IPS-11a (cell line): ENCODE results near the gene ABRACL.
"Not testable (repeated sequence)": the region's sequence is repeated elsewhere in the genome, so short reads cannot be mapped to it uniquely, and the experiment has no call there.

ENCODE experiments used
- H3K4me3 ChIP-seq: one replicate; pipeline ENCODE4 v1.5.1; 2013; ENCODE audit warnings: low read depth, low read length, control low read depth

The ABRACL gene

DNA sequence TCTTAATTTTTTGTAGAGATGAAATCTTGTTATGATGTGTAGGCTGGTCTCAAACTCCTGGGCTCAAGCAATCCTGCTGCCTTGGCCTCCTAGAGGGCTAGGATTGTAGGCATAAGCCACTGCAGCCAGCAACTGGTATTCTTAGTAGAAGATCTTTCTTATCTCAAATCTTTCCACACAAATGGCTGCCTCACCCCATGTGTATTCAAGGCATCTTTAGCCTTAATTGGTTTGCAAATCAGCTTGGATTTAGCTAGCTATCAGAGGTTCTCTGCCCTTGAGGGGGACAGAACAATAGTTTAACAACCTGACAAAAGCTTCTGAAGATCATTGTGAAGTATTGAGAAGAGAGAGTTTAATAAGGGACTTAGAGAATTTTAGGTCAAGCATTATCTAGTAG is 17.9 kb upstream of the ABRACL start:
- H3K4me3 ChIP-seq, result no peak overlapping the region

DNA sequence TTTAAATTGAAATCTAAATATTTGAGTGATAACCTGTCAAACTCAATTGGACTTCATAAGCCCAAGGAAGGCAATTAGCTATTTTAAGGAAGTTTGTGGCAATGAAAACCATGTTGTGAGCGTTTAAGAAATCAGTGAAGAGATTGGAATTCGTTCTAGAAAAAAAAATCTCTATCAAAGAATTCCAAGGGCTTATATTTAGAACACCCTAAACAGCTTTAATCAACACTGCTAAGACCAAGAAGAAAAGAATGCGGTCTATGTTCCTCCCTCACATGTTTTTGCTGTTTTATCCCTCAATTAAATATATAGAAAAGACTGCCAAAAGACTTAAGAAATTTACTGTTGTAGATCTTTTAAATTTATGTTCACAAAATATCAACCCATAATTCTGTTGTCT is 16.6 kb upstream of the ABRACL start:
- no peak overlapping the region for H3K4me3 ChIP-seq

DNA sequence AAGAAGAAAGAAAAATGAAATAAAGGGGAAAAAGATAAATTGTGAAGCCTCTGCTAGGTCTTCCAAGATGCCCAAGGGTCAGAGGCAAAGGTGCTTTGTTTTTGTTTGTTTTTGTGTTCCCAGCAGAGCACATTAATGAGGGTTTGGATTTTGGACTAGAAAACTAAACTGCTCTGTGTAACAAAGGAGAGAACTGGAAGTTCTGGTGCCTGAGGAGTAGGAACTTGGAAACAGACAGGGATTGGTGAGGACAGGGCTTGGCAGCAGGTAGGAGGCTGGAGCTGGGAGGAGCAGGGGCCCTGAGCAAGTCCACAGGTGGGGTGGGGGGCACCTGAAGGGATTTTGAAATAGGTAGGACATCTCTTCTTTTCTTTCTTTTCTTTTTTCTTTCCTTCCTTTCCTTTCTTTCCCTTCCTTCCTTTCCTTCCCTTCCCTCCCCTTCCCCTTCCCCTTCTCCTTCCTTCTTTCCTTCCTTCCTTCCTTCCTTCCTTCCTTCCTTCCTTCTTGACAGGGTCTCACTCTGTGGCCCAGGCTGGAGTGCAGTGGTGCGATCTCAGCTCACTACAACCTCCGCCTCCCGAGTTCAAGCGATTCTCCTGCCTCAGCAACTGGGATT is 15.3 kb upstream of the ABRACL start:
- no peak overlapping the region for H3K4me3 ChIP-seq

DNA sequence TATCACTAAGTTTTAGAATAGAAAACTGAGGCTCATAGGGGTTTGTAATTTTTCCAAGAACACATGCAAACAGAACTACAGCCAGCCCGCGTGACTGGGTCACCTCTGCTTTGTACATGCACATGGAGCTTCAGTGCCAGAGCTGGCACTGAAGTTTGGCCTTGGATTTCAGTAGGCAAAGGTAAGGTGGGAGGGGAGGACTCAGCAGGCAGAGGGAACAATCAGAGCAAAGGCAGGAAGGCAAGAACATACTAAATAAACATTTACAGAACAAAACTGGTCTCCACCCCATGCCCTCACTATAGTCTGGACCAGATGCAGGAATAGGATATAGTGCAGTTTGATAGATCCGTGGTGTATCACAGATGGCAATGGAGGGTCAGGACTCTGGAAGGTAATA is 13.6 kb upstream of the ABRACL start:
- no peak overlapping the region for H3K4me3 ChIP-seq

DNA sequence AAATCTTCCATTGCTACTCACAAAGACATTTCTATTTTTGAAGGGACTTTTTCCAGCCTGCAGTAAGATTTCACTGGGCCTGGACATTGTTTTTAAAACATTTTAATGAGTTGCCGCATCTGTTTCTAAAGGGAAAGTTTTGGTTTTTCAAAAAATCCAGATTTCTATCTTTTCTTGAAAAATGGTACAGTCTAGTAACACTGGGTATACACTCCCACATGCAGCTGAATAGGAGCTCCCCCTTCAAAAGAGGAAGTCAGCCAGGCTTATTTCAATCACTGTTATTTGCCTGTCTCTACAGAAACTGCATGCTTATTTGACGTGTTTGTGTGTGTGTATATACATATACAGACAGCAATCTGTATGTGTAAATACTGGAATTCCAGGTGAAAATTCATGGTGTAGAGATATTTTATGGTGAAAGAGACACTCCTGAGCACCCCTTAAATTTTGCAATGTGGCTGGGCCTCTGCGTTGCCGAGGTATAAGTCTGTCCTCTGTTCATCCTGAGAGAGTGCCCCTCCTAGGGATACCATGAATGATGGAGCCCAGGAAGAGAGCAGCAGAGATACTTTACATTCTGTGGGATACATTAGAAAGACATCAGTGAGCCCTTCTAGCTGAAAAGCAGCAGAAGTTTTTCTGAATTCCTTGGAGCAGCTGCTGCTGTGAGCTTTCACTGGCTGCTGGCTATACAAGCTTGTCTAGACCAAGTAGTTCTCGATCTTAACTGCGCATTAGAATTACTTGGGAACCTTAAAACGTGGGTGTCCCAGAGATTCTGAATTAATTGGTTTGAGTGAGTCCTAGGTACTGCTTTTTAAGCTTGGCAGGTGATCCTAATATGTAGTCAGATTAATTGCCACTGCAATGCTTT is 12.0 kb upstream of the ABRACL start:
- no peak overlapping the region for H3K4me3 ChIP-seq

DNA sequence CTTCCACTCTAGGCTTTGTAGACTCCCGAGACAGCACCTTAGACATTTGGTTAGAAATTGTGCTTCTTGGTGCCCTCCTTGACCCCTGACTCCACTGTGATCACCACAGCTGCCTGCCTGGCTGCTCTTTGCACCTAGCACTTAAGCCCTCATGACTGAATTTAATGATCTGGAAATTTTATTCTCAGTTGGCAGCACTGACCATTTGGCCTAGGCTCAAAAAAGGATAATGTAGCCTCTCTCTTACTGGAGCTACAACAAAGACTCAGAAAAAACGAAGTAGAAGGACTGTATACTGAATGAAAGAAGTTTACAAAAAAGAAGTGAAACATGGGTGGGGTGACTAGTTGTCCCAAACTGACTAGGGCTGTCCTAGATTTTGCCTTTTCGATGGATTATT is 11.3 kb upstream of the ABRACL start:
- no peak overlapping the region for H3K4me3 ChIP-seq

DNA sequence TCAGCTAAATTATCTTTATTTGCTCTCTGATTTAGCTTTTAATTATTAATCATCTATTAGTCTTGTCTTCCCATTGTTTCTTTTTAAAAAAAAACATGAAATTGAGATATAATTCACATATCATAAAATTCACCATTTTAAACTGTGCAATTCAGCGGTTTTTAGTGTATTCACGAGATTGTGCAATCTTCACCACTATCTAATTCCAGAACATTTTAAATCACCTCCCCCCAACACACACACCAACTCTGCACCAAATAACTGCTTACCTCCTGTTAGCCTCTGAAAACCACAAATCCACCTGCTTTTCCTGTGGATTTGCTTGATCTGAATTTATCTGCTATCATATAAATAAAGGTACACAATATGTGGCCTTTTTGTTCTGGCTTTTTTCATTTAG is 8.8 kb upstream of the ABRACL start:
- H3K4me3 ChIP-seq, result no peak overlapping the region

DNA sequence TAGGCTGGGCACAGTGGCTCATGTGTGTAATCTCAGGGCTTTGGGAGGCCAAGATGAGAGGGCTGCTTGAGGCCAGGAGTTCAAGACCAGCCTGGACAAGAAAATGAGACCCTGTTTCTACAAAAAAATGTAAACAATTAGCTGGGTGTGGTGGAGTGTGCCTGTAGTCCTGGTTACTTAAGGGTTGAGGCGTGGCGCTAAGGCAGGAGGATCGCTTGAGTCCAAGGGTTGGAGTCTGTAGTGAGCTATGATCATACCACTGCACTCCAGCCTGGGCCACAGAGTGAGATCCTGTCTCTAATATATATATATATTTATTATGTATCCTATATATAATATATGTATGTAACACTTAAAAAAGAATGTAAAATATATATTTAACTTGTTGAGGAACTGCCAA is 7.9 kb upstream of the ABRACL start:
- H3K4me3 ChIP-seq, result no peak overlapping the region

DNA sequence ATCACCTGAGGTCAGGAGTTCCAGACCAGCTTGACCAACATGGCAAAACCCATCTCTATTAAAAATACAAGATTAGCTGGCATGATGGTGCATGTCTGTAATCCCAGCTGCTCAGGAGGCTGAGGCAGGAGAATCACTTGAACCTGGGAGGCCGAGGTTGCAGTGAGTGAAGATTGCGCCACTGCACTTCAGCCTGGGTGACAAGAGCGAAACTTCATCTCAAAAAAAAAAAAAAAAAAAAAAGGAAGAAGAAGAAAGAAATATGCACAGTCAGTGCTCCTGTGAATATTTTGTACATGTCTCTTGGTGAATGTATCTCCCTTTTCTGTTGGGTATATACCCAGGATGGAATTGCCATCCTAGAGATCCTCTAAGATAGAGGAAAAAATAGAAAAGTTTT is 3.1 kb upstream of the ABRACL start:
- not testable (repeated sequence) for H3K4me3 ChIP-seq

DNA sequence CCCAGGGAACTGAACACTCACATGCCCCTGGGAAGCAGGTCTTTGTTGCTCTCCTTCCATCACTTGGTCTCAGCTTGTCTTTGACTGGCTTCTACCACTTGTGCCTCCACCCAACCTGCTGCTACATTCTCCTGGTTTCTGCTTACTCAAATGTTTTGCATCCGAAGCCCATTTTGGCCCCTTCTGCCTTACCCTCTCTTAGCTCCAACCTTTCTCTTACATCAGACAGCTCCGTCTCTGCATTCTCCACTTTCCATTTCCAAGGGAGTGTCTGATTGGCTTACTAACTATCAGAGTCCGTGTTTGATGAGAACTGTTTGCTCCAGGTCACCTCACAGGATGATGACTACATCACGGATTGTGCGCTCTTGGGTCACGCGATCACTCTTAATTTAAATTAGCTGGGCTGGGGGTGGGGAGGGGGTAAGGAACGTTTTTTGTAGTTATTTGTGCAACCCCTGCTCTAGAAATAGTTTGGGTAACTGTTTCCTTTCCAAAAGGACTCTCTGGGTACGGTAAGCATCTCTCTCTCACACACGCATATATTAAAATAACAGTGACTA is 844 bp upstream of the ABRACL start:
- H3K4me3 ChIP-seq, result peak overlapping the region; percentile 89

DNA sequence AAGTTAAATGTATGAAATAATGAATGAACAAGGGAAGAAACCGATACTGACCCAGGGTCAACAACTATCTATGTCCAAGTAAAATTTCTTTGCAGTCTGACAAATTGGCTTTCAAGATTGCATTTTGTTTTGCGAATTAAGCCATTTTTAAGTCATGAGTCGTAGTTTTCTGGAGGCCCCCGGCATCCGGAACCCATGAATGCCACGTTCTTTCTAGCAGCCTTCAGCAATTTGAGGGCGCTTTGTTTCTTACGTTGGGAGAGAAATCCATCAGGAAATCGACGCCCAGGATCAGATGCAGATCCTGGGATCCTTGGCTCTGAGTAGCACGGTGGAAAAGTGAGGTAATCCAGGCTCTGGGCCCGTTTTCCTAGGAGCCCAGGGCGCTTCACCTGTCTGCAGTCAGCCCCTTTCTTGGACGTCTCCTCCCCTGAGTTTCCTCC is 309 bp upstream of the ABRACL start:
- peak overlapping the region; percentile 89 for H3K4me3 ChIP-seq

DNA sequence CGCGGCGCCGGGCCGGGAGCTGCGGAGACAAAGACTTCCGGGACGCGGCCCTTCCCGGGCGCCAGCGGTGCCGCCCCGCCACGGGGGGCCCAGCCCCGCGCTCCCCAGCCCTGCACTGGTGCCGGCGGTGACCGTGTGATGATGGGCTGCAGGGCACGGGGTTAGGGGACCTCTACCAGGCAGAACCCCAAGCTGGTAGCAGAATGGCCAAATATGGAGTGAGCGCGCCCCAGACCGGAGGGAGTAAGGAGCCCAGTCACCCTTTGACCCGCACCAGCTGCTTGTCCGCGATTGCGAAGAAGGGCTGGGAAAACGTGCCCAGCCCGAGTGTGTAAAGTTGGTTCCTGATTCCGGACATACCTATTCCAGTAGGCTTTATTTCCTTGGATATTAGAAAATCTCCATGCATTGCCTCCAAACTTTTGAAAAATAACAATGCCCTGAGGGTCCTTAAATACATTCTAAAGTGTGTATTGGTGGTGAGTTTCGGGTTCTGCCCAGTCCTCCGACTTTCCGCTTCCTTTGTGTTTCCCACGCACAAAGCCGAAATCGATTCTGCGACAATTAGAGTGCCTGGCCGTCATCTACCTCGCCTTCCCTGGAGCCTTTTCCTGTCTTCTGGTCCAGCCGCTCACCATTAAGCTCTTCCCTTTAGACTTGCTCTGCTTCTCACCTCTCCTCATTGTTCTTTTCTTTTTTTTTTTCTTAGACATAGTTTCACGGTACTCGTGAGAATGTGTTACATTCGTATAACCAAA is 1.1 kb downstream of the ABRACL start:
- peak overlapping the region; percentile 89 for H3K4me3 ChIP-seq

DNA sequence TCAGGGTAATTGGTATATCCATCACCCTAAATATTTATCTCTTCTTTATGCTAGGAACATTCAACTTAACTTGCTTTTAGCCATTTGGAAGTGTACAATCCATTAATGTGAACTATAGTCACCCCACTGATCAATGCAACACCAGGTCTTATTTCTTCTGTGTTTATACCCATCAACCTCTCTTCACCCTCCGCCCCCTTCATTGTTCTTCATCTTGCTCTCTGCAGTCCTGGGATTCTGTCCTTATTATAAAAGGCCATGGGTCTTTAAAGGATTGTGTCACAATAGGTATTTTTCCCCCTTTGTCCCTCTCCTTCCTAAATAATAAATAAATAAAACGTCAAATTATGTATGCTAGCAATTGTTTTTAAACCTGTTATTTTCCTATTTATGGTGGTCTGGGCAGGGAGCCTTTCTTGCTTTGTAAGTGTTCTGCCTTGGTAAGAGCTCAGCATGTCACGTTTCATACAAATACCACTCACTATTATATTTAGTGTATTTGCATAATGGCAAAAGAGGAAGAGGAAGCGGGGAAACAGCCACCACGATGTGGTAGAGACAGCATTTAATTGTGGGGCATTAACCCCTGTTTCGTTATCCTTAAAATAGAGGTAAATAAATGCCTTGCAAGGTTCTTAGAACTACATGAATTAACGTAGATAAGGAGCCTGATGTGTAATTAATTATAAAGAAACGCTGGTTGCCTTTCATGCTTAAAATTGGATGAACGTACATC is 1.9 kb downstream of the ABRACL start:
- H3K4me3 ChIP-seq, result peak overlapping the region; percentile 89

DNA sequence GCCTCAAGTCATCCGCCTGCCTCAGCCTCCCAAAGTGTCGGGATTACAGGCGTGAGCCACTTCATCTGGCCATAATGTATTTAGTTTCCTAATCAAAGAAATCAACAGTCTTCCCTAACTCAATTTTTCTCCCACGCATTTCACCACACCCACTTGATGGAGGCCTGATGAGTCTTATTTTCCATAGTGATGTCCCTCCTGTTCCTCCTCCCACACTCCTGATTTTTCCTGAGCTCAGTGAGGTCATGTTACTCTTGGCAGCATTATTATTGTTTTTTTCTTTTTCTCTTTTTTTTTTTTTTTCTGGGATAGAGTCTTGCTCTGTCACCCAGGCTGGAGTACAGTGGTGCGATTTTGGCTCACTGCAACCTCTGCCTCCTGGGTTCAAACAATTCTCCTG is 8.9 kb downstream of the ABRACL start:
- H3K4me3 ChIP-seq, result no peak overlapping the region

DNA sequence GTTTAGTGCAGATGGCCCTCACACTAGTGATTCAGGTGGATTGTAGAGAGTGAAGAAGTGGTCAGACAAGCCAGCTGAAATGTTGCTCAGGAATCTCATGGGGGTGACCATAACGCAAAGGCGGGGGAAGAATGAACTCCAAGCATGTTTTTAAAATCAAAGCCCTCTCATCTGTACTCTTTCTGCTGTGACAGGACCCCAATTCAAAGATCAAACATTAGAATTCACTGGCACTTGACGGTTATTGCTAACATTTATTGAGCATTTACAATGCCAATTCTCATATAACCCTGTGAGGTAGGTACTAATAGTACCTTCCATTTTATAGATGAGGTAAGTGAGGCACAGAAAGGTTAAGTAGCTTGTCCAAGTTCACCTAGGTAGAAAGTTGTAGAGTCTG is 15.7 kb downstream of the ABRACL start:
- no peak overlapping the region for H3K4me3 ChIP-seq

DNA sequence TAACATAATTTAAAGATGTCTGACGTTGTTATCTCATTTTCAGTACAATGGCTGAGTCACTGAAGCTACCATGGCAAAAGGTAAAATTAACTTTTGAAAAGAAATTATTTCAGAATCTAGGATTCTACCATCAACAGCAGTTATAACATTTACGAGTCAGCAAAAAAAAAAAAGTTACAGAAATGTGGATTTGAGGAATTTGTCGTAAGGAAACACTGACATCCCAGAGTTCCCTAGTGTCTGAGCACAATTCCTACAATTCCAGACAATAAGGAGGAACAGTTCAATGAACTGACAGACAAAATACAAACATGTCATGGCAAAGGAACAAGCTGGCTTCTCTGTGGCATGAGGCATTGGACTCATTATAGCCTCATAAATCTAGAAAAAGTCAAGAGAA is 19.1 kb downstream of the ABRACL start:
- no peak overlapping the region for H3K4me3 ChIP-seq

DNA sequence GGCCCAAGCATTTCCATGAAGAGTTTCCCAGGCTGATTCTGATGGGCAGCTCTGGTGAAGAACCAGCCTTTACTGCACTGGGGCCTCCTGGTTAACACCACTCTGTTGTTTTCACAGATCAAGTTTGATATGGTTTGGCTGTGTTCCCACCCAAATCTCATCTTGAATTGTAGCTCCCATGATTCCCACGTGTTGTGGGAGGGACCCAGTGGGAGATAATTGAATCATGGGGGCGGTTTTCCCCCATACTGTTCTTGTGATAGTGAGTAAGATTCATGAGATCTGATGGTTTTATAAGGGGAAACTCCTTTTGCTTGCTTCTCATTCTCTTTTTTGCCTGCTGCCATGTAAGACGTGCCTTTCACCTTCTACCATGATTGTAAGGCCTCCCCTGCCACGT is 20.4 kb downstream of the ABRACL start:
- H3K4me3 ChIP-seq, result not testable (repeated sequence)

DNA sequence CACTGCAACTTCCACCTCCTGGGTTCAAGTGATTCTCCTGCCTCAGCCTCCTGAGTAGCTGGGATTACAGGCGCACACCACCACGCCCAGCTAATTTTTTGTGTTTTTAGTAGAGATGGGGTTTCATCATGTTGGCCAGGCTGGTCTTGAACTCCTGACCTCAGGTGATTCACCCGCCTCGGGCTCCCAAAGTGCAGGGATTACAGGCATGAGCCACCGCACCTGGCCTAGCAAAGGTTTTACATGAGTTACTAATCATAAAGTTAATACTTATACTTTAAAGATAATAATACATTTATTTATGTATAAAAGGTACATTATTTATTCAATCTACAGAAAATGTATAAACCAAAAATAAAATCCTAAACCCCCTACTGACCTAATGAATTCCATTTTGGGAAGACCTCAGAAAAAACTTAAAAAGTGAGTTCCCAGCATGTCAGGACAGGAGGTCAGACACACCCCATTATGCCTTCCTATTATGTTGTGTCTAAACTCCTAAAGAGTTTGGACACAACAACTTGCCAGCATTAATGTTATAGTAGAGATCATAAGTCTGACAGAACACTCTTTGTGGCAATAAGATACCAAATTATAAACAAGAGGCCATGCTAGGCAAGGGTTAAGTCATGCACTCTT is 21.7 kb downstream of the ABRACL start:
- H3K4me3 ChIP-seq, result not testable (repeated sequence)

DNA sequence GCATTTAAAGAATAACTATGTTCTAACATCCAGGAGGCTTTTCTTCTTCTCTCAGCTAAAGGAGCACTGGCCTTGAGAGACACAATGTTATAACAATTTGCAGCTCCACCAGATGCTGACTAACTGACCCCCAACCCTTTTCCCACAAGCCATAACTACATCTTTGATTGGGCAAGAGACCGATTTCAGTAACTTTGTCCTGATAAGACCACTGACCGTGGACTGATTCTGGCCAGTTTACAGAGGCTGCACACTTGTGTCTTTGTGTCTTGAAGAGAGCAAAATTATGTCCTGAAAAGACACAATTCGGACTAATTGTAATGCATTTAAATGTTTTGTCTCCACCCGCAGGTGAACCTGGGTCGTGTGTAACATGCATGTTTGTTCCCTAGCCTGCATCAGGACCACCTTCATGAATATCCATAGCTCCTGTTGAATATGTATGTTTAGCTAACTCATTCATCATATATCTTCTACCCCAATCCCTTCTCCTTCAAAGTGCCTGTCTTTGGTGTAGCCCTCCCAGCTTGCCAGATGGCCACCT is 22.3 kb downstream of the ABRACL start:
- H3K4me3 ChIP-seq, result no peak overlapping the region
